Sigmoid colon (tissue), 4 donors: ENCODE data around the gene PPP1R15B.

Experiments
- EP300 ChIP-seq, 4 donors: sonication (generic); formaldehyde crosslinking; IDR thresholded peaks; one replicate each; pipeline ENCODE4 v1.6.1; 2017; ENCODE audit warnings: antibody characterized with exemption in 4 of 4
- POLR2A ChIP-seq, 2 donors: fragments of 450-650 bp; IDR thresholded peaks; one replicate each; pipeline ENCODE4 v1.6.1; 2016; ENCODE audit warnings: antibody characterized with exemption in 2 of 2, mild to moderate bottlenecking in 2 of 2, moderate library complexity in 2 of 2
- POLR2AphosphoS5 ChIP-seq, 4 donors: sonication (generic); formaldehyde crosslinking; IDR thresholded peaks; one replicate each; pipeline ENCODE4 v1.6.1; 2017; ENCODE audit warnings: antibody characterized with exemption in 4 of 4
- TF ChIP-seq, protein P1 (sequence below), 4 experiments: fragments of 450-650 bp in 3 of 4; fragments of 200-600 bp in 1 of 4; IDR thresholded peaks; one replicate each; pipeline ENCODE4 v1.5.1; 2016 to 2019; ENCODE audit warnings: antibody characterized with exemption in 4 of 4, mild to moderate bottlenecking in 3 of 4, moderate library complexity in 2 of 4

DNA sequence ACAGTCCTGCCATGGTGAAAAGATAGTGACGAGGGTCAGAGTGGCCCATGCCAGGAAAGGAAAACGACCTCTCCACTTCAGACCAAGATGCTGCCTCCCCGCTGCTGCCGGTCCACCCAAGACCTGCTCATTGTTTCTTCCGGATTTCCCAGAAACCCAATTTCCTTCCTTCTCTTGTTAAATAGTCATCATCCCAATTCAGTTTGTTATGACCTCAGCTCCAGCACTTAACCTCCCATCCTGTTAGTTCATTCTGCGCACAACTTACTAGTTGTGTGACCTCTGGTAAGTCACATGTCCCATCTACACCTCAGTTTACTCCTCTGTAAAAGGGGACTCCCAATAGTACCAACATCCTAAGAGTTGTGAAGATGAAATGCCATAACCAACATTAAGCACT, 29.9 kb upstream of the PPP1R15B start:
- TF ChIP-seq, protein P1, sequence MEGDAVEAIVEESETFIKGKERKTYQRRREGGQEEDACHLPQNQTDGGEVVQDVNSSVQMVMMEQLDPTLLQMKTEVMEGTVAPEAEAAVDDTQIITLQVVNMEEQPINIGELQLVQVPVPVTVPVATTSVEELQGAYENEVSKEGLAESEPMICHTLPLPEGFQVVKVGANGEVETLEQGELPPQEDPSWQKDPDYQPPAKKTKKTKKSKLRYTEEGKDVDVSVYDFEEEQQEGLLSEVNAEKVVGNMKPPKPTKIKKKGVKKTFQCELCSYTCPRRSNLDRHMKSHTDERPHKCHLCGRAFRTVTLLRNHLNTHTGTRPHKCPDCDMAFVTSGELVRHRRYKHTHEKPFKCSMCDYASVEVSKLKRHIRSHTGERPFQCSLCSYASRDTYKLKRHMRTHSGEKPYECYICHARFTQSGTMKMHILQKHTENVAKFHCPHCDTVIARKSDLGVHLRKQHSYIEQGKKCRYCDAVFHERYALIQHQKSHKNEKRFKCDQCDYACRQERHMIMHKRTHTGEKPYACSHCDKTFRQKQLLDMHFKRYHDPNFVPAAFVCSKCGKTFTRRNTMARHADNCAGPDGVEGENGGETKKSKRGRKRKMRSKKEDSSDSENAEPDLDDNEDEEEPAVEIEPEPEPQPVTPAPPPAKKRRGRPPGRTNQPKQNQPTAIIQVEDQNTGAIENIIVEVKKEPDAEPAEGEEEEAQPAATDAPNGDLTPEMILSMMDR (IDR thresholded peaks at IDR 0.05), result no peak
- TF ChIP-seq POLR2AphosphoS5 (IDR thresholded peaks at IDR 0.05), result no peak
- no peak for TF ChIP-seq EP300 (IDR thresholded peaks at IDR 0.05)
- no peak for TF ChIP-seq POLR2A (IDR thresholded peaks at IDR 0.05)
